ENCODE data around the gene NAP1L5.

Gene NAP1L5

DNA sequence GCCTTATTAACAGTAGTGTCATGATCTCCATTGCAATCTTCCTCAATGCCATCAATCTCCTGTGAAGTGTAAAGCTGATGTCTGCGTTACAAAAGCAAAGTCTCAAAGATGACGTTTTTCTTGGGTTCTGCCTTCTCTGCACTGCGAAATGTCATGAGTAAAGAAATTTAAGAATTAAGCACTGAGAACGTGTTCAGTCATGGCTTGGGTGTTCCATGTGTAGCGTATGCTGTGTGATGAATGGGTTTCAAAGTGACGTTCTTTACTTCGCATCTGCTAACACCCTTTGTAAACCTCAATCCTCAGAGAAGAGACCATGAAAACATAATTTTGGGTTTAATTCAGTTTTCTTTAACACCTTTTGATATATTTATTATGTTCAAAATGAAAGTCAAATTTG lies 999 bp downstream of the NAP1L5 start:
- no peaks in the 10 kb centered on the region for H3K36me3 ChIP-seq (ENCODE audit: insufficient read depth, low read length)
- no peaks in the 10 kb centered on the region for H3K9me3 ChIP-seq (ENCODE audit: low read length)
- H3K27ac ChIP-seq (ENCODE audit: low read depth, low read length) = no peak overlapping the region
- H3K27me3 ChIP-seq (ENCODE audit: control insufficient read depth in 1 of 2, insufficient read depth in 2 of 2, low read length in 2 of 2) = no peaks in the 10 kb centered on the region
- peak overlapping the region; percentile 21 to 72 for H3K4me3 ChIP-seq (ENCODE audit: low read depth in 1 of 2, low read length in 2 of 2)
- H3K9ac ChIP-seq (ENCODE audit: low read length) = peak overlapping the region; percentile 41
- H3K4me1 ChIP-seq (ENCODE audit: insufficient read depth, low read length) = no peaks in the 10 kb centered on the region

DNA sequence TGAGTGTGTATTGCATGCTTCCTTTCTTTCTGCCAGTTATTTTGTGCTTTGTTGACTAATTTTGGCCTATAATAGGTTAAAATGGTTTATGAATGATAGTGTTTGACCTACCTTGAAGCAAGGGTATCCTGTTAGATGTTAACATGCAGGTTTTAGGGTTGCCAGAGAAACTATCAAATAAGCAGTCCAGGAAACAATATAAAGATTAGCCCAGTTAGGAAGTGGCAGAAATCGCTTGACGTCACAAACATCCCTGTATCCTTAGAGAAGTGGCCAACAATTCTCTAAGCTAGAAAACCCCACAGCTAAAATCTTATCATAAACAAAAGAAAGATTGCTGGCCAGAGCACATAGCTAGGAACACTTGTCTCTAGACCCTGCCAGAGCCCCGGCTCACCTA lies 3.8 kb downstream of the NAP1L5 start:
- Histone ChIP-seq H3K27me3 (ENCODE audit: control insufficient read depth in 1 of 2, insufficient read depth in 2 of 2, low read length in 2 of 2) (no peaks in the 10 kb centered on the region), H3K9ac (ENCODE audit: low read length) (no peak overlapping the region), H3K4me3 (ENCODE audit: low read depth in 1 of 2, low read length in 2 of 2) (no peak overlapping the region), H3K27ac (ENCODE audit: low read depth, low read length) (no peak overlapping the region), H3K9me3 (ENCODE audit: low read length) (no peaks in the 10 kb centered on the region), H3K4me1 (ENCODE audit: insufficient read depth, low read length) (no peaks in the 10 kb centered on the region), H3K36me3 (ENCODE audit: insufficient read depth, low read length) (no peaks in the 10 kb centered on the region)

DNA sequence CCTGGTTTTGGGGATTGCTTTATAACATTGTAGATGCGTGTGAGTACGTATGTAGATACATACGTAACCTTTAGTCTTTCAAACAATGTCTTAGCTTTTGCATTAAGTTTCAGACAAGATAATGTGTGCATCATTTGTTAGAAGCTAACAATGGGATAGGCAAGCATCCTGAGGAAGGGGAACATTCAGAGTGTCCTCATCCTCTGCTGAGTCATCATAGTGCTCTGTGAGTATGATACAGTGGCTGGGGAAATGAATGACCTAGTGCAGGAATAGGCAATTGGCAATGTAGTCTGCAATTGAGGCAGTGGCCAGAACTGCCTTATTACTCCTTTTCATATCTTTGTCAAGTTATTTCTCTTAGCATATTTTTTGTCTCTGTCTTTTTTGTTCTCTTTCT lies 7.3 kb downstream of the NAP1L5 start:
- H3K36me3 ChIP-seq (ENCODE audit: insufficient read depth, low read length) = peaks cover 7% of the 10 kb centered on the region
- H3K4me3 ChIP-seq (ENCODE audit: low read depth in 1 of 2, low read length in 2 of 2) = no peak overlapping the region
- no peaks in the 10 kb centered on the region for H3K4me1 ChIP-seq (ENCODE audit: insufficient read depth, low read length)
- H3K27me3 ChIP-seq (ENCODE audit: control insufficient read depth in 1 of 2, insufficient read depth in 2 of 2, low read length in 2 of 2) = no peaks in the 10 kb centered on the region
- no peak overlapping the region for H3K9ac ChIP-seq (ENCODE audit: low read length)
- H3K9me3 ChIP-seq (ENCODE audit: low read length) = no peaks in the 10 kb centered on the region
- no peak overlapping the region for H3K27ac ChIP-seq (ENCODE audit: low read depth, low read length)

DNA sequence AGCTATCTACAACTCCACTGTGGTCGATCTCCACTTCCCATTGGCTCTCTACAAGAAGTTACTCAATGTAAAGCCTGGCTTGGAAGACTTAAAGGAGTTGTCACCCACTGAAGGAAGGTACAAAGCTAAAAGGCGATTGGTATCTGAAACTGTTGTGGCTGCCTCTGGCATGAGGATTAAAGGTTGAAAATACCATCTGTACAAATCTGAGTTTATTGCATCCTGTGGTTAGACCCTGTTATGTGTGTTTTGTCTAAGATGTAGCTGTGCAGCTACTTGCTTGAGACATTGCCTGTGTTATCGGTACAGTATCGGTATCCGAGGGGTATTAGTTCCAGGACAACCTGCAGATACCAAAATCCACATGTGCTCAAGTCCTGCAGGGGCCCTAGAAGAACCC lies 16.4 kb downstream of the NAP1L5 start:
- H3K27ac ChIP-seq (ENCODE audit: low read depth, low read length) = no peak overlapping the region
- no peaks in the 10 kb centered on the region for H3K9me3 ChIP-seq (ENCODE audit: low read length)
- H3K4me1 ChIP-seq (ENCODE audit: insufficient read depth, low read length) = no peaks in the 10 kb centered on the region
- no peaks in the 10 kb centered on the region for H3K27me3 ChIP-seq (ENCODE audit: control insufficient read depth in 1 of 2, insufficient read depth in 2 of 2, low read length in 2 of 2)
- no peak overlapping the region for H3K4me3 ChIP-seq (ENCODE audit: low read depth in 1 of 2, low read length in 2 of 2)
- H3K36me3 ChIP-seq (ENCODE audit: insufficient read depth, low read length) = peaks cover 35% of the 10 kb centered on the region
- H3K9ac ChIP-seq (ENCODE audit: low read length) = no peak overlapping the region

DNA sequence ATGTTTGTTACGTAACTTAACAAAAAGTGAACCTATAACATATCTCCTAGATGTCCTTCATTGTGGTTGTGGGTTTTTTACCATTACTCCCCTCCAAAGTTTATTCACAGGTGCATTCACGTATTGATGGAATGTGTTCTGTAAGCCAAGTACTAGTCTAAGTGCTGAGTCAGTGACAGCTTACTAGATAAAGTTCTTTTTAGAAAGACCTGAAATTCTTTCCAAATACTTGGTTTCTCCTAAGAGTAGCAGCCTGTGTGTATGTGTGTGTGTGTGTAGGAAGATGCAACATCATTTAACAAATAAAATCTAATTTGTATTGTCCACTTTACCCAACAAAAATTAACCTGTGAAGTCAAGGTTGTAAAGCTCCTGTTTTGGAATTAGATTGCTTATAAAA lies 22.1 kb downstream of the NAP1L5 start:
- no peak overlapping the region for H3K4me3 ChIP-seq (ENCODE audit: low read depth in 1 of 2, low read length in 2 of 2)
- H3K9me3 ChIP-seq (ENCODE audit: low read length) = no peaks in the 10 kb centered on the region
- H3K9ac ChIP-seq (ENCODE audit: low read length) = no peak overlapping the region
- no peaks in the 10 kb centered on the region for H3K27me3 ChIP-seq (ENCODE audit: control insufficient read depth in 1 of 2, insufficient read depth in 2 of 2, low read length in 2 of 2)
- no peak overlapping the region for H3K27ac ChIP-seq (ENCODE audit: low read depth, low read length)
- peaks cover 28% of the 10 kb centered on the region for H3K36me3 ChIP-seq (ENCODE audit: insufficient read depth, low read length)
- no peaks in the 10 kb centered on the region for H3K4me1 ChIP-seq (ENCODE audit: insufficient read depth, low read length)

DNA sequence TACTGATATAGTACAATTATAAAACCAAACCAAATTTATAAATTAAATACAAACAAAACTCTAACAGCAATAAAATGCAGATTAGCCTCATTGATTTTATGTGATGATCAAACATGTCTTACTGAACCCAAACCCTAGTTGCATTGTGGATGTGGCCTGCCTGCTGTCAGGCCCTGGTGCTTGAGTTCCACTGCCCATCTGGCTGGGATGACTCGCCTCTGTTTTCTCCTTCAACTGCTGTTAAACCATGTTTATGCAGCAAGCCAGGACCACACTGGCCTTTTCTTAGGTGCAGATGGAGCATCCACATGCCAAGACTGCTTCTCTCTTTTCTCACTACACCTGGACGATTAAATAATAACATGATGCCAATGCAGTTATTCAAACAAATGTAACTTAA lies 22.6 kb downstream of the NAP1L5 start:
- Histone ChIP-seq H3K9me3 (ENCODE audit: low read length) (no peaks in the 10 kb centered on the region), H3K36me3 (ENCODE audit: insufficient read depth, low read length) (peaks cover 31% of the 10 kb centered on the region), H3K9ac (ENCODE audit: low read length) (no peak overlapping the region)

DNA sequence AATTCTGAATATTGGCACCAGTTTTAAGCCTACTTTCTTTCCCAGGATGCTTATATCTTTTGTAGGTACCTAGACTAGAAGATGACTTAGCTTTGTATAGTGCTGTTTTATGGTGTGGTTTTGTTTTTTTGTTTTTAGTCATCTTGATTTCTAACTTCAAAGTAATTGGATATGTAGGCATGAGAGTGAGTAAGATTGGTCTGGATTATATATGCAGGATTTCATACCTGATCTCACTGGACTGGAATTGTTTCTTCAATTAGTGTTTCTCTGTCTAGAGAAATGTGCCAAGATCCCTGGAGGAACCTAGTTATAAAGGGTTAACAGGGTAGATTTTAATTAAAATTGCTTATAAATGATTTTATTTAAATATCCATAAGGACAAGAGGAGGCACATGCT lies 23.1 kb downstream of the NAP1L5 start:
- no peaks in the 10 kb centered on the region for H3K27me3 ChIP-seq (ENCODE audit: control insufficient read depth in 1 of 2, insufficient read depth in 2 of 2, low read length in 2 of 2)
- no peaks in the 10 kb centered on the region for H3K4me1 ChIP-seq (ENCODE audit: insufficient read depth, low read length)
- peaks cover 35% of the 10 kb centered on the region for H3K36me3 ChIP-seq (ENCODE audit: insufficient read depth, low read length)
- H3K27ac ChIP-seq (ENCODE audit: low read depth, low read length) = no peak overlapping the region
- H3K9ac ChIP-seq (ENCODE audit: low read length) = no peak overlapping the region
- H3K9me3 ChIP-seq (ENCODE audit: low read length) = no peaks in the 10 kb centered on the region
- no peak overlapping the region for H3K4me3 ChIP-seq (ENCODE audit: low read depth in 1 of 2, low read length in 2 of 2)

More for the DNA sequence above, 22.6 kb downstream of the NAP1L5 start:
- Histone ChIP-seq H3K27me3 (ENCODE audit: control insufficient read depth in 1 of 2, insufficient read depth in 2 of 2, low read length in 2 of 2) (no peaks in the 10 kb centered on the region), H3K27ac (ENCODE audit: low read depth, low read length) (no peak overlapping the region), H3K4me3 (ENCODE audit: low read depth in 1 of 2, low read length in 2 of 2) (no peak overlapping the region), H3K4me1 (ENCODE audit: insufficient read depth, low read length) (no peaks in the 10 kb centered on the region)

DNA sequence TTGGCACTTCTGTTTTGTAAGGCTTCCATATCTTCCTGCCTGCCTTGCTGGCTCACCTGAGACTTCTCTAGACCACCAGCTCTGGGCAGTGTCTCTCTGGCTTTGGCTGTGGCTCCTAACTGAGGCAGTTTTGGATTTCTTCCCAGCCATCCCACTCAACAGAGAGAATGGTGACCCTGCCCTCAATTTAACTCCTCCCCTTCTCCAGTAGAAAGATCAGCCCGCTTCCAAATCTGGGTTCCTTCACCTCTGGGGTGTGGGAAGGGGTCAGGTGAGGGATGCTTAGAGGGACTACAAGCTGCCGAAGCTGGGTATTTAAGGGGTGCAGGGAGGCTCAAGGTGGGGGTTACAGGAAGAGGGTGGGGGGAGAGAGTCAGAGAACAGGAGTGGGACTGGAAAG lies 23.7 kb downstream of the NAP1L5 start:
- no peak overlapping the region for H3K27ac ChIP-seq (ENCODE audit: low read depth, low read length)
- no peak overlapping the region for H3K9ac ChIP-seq (ENCODE audit: low read length)
- H3K27me3 ChIP-seq (ENCODE audit: control insufficient read depth in 1 of 2, insufficient read depth in 2 of 2, low read length in 2 of 2) = no peaks in the 10 kb centered on the region
- no peaks in the 10 kb centered on the region for H3K9me3 ChIP-seq (ENCODE audit: low read length)
- peaks cover 29% of the 10 kb centered on the region for H3K36me3 ChIP-seq (ENCODE audit: insufficient read depth, low read length)
- H3K4me1 ChIP-seq (ENCODE audit: insufficient read depth, low read length) = no peaks in the 10 kb centered on the region
- H3K4me3 ChIP-seq (ENCODE audit: low read depth in 1 of 2, low read length in 2 of 2) = no peak overlapping the region

DNA sequence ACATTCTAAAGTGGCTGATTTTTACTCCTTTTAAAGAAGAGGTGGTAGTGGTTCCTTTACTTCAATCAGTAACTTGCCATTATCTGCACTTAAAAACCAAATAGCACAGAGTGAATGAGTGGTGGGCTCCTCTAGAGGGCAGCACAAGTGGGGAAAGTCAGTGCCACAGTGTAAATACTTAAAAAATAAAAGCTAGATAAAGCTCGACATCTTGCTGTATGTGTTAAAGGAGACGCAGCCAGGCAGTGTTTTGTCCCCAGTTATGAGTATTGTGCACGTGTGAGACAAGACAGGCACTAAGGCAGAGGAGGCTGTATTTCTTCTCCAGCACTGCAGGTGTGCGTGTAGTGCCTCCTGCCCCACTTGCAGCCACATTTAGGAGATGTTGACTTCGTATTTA lies 24.6 kb downstream of the NAP1L5 start:
- Histone ChIP-seq H3K4me1 (ENCODE audit: insufficient read depth, low read length) (no peaks in the 10 kb centered on the region), H3K4me3 (ENCODE audit: low read depth in 1 of 2, low read length in 2 of 2) (no peak overlapping the region), H3K9me3 (ENCODE audit: low read length) (no peaks in the 10 kb centered on the region), H3K36me3 (ENCODE audit: insufficient read depth, low read length) (peaks cover 27% of the 10 kb centered on the region), H3K27me3 (ENCODE audit: control insufficient read depth in 1 of 2, insufficient read depth in 2 of 2, low read length in 2 of 2) (no peaks in the 10 kb centered on the region), H3K27ac (ENCODE audit: low read depth, low read length) (no peak overlapping the region), H3K9ac (ENCODE audit: low read length) (no peak overlapping the region)

DNA sequence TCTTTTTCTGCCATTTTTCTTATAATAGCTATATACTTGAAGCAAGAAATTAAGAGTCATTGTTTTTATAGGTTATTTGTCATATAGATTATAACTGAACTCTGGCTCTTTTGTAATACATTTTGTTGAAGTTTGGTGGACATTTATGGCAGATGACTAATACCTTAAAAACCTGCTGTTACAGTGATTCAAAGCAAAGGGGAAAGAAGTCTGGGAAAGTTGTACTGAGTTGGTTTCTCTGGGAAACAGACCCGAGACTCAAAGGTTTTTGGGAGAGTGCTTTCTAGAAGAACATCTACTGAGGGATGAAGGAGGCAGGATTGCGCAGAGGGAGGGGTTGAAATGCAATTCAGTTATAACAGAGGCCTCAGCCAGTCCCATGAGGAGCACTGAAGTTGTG lies 35.9 kb downstream of the NAP1L5 start:
- H3K9me3 ChIP-seq (ENCODE audit: low read length) = no peaks in the 10 kb centered on the region
- no peaks in the 10 kb centered on the region for H3K36me3 ChIP-seq (ENCODE audit: insufficient read depth, low read length)
- no peaks in the 10 kb centered on the region for H3K27me3 ChIP-seq (ENCODE audit: control insufficient read depth in 1 of 2, insufficient read depth in 2 of 2, low read length in 2 of 2)
- H3K4me1 ChIP-seq (ENCODE audit: insufficient read depth, low read length) = peaks cover 9% of the 10 kb centered on the region
- no peak overlapping the region for H3K4me3 ChIP-seq (ENCODE audit: low read depth in 1 of 2, low read length in 2 of 2)
- H3K9ac ChIP-seq (ENCODE audit: low read length) = no peak overlapping the region
- H3K27ac ChIP-seq (ENCODE audit: low read depth, low read length) = no peak overlapping the region

DNA sequence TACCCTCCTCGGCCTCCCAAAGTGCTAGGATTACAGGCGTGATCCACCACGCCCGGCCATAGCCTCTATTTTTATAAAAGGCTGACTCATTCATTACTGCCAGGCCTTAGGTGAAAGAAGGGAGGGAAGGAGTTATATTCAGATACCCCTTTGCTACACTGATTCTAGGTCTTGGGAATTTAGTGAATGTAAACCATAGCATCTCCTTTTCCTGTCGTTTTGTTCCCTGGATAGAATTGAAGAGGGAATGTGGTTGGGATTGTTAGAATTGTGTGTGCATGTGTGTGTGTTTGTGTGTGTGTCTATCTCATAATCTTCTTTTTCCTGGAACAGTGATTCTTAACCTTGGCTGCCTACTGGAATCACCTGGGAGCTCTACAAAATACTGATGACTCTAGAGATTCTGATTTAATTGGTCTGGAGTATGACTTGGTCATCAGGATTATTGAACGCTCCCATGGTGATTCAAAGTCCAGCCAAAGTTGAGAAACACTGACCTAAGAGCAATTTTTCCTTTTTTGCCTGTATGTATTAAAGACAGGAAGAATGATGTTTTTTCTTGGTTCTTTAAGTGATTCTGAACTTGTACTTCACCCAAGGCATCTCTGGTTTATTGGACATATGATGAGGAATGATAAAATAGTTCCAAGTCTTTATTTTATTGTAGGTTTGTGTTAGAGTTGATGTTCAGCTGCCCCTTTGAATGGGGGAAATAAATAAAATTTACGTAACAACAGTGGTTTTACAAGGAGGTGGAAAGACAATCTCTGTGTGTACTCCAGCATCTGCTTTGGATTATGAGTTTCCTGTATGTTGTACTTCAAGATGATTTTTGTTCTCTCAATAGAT lies 37.0 kb downstream of the NAP1L5 start:
- Histone ChIP-seq H3K4me3 (ENCODE audit: low read depth in 1 of 2, low read length in 2 of 2) (no peak overlapping the region), H3K36me3 (ENCODE audit: insufficient read depth, low read length) (no peaks in the 10 kb centered on the region), H3K9ac (ENCODE audit: low read length) (no peak overlapping the region), H3K27ac (ENCODE audit: low read depth, low read length) (no peak overlapping the region), H3K4me1 (ENCODE audit: insufficient read depth, low read length) (peaks cover 9% of the 10 kb centered on the region), H3K27me3 (ENCODE audit: control insufficient read depth in 1 of 2, insufficient read depth in 2 of 2, low read length in 2 of 2) (no peaks in the 10 kb centered on the region), H3K9me3 (ENCODE audit: low read length) (no peaks in the 10 kb centered on the region)

DNA sequence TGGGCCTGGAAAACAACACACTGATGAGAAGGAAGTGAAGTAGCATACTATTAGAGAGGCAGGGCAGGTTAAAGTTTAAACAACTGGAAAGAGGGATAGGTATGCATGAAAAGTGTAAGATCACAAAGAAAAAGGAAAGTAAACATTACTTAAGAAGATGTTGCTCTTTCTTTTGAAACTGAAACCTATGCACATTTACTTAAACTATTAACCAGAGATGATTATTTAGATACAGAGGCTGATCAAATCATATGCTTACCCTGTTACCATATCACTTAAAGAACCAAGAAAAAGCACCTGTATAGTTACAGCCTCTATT lies 37.8 kb downstream of the NAP1L5 start:
- Histone ChIP-seq H3K4me1 (ENCODE audit: insufficient read depth, low read length) (peaks cover 9% of the 10 kb centered on the region), H3K4me3 (ENCODE audit: low read depth in 1 of 2, low read length in 2 of 2) (no peak overlapping the region), H3K27ac (ENCODE audit: low read depth, low read length) (no peak overlapping the region), H3K27me3 (ENCODE audit: control insufficient read depth in 1 of 2, insufficient read depth in 2 of 2, low read length in 2 of 2) (no peaks in the 10 kb centered on the region), H3K9me3 (ENCODE audit: low read length) (no peaks in the 10 kb centered on the region), H3K36me3 (ENCODE audit: insufficient read depth, low read length) (peaks cover 7% of the 10 kb centered on the region), H3K9ac (ENCODE audit: low read length) (no peak overlapping the region)

Data from muscle layer of colon (tissue), 2 donors.